HepG2 (cell line): Measurements from ENCODE around the gene PRPS1L1. TPM values are rescaled to one million over a fixed set of nuclear protein-coding genes. Genes with fewer than 3 reads are reported as not detected.
A peak's percentile ranks its signal among the peaks of the same experiment; 100 is the strongest.

ENCODE experiments used
- ATAC-seq: fragments of 200-7000 bp; cut with Tn5 transposase; 3 replicates; pipeline ENCODE4 v1.9.1; 2020; ENCODE audit warnings: mild to moderate bottlenecking, moderate library complexity
- BruUV-seq: library from RNA; stranded (reverse); fragments of 400-500 nt; replicated peaks from 2 replicates; lab custom pipeline; 2021; lab: Mats Ljungman, UMichigan
- CTCF ChIA-PET: fragments of 300-600 bp; formaldehyde crosslinking; extraction: SDS; loops from one replicate; lab custom pipeline; 2021; ENCODE audit warnings: low total read pairs, inconsistent platforms, low intra/inter-chr PET ratio; lab: Yijun Ruan, JAX
- POLR2A ChIA-PET: fragments of 350-600 bp; sonication (Branson Sonifier 250); formaldehyde crosslinking; loops from one replicate; lab custom pipeline; 2020; ENCODE audit warnings: antibody characterized with exemption, inconsistent platforms; lab: Yijun Ruan, JAX
- DNase-seq: peaks from one replicate; pipeline ENCODE4 v3.0.0-alpha.2; 2015; ENCODE audit warnings: low spot score
- FAIRE-seq: peaks from 3 replicates; lab custom pipeline; 2011; peaks lifted over from hg19 to GRCh38; lab: Jason Lieb, UNC
- H2AFZ ChIP-seq: one replicate; pipeline ENCODE4 v1.6.1; 2011; ENCODE audit warnings: low read length, inconsistent platforms
- H3K27ac ChIP-seq: fragments of 300-600 bp; 3 replicates; pipeline ENCODE4 v1.8.0; 2011; ENCODE audit warnings: mixed run types, mild to moderate bottlenecking, mixed read lengths, low read length, inconsistent platforms; ENCODE audit not compliant: insufficient read depth; ENCODE audit errors: extremely low read length
- H3K27me3 ChIP-seq, 2 experiments: fragments of 200-600 bp in 1 of 2; 2 replicates in 1 of 2; 3 replicates in 1 of 2; pipeline versions ENCODE4 v1.6.0 to v1.8.0; 2011; ENCODE audit warnings: low read length in 2 of 2, mild to moderate bottlenecking in 2 of 2, moderate library complexity in 2 of 2, inconsistent platforms in 1 of 2; ENCODE audit not compliant: insufficient read depth in 2 of 2, control insufficient read depth in 1 of 2
- H3K36me3 ChIP-seq, 2 experiments: fragments of 200-600 bp in 1 of 2; replicated peaks in 1 of 2; 2 replicates in 1 of 2; 3 replicates in 1 of 2; pipeline versions ENCODE4 v1.5.1 to v1.8.0; 2011; ENCODE audit warnings: low read length in 2 of 2, inconsistent platforms in 1 of 2; ENCODE audit not compliant: insufficient read depth in 2 of 2, control insufficient read depth in 1 of 2
- H3K4me1 ChIP-seq: 2 replicates; pipeline ENCODE4 v1.5.1; 2012; ENCODE audit warnings: low read length, inconsistent platforms; ENCODE audit not compliant: insufficient read depth
- H3K4me2 ChIP-seq: 2 replicates; pipeline ENCODE4 v1.6.0; 2011; ENCODE audit warnings: low read depth, low read length, inconsistent platforms
- H3K4me3 ChIP-seq, 3 experiments: fragments of 200-600 bp in 1 of 3; sonication (generic), shearing (Covaris generic) in 1 of 3; replicated peaks in 1 of 3; 2 replicates each; pipeline ENCODE4 v1.5.1; 2011 to 2016; ENCODE audit warnings: low read length in 3 of 3, inconsistent platforms in 2 of 3, low read depth in 2 of 3, mild to moderate bottlenecking in 2 of 3, control low read depth in 1 of 3, mixed read lengths in 1 of 3; ENCODE audit not compliant: insufficient read depth in 1 of 3
- H3K79me2 ChIP-seq: one replicate; pipeline ENCODE4 v1.6.1; 2011; ENCODE audit warnings: low read length, inconsistent platforms; ENCODE audit not compliant: insufficient read depth
- H3K9ac ChIP-seq: 2 replicates; pipeline ENCODE4 v1.6.0; 2011; ENCODE audit warnings: mild to moderate bottlenecking, low read depth, low read length, inconsistent platforms; ENCODE audit not compliant: insufficient read depth
- H3K9me3 ChIP-seq: 2 replicates; pipeline ENCODE4 v1.5.1; 2012; ENCODE audit warnings: mild to moderate bottlenecking, low read length
- H4K20me1 ChIP-seq: 2 replicates; pipeline ENCODE4 v1.6.0; 2011; ENCODE audit warnings: inconsistent platforms, mild to moderate bottlenecking, low read length, moderate library complexity; ENCODE audit not compliant: insufficient read depth
- FLYWCH1 ChIP-seq: sonication (generic); formaldehyde crosslinking; IDR thresholded peaks from 2 replicates; pipeline ENCODE4 v1.8.1; 2023; ENCODE audit warnings: mild to moderate bottlenecking, missing genetic modification reagents
- PAWR ChIP-seq: sonication (generic); formaldehyde crosslinking; IDR thresholded peaks from 2 replicates; pipeline ENCODE4 v1.4.0; 2020; ENCODE audit warnings: missing genetic modification reagents, mild to moderate bottlenecking, borderline replicate concordance
- SCMH1 ChIP-seq: sonication (generic); formaldehyde crosslinking; IDR thresholded peaks from 2 replicates; pipeline ENCODE4 v1.9.0; 2021; ENCODE audit warnings: missing genetic modification reagents, mild to moderate bottlenecking, borderline replicate concordance
- TRIM22 ChIP-seq: fragments of 450-650 bp; IDR thresholded peaks from 2 replicates; pipeline ENCODE4 v1.6.1; 2017
- ZNF280B ChIP-seq: sonication (generic); formaldehyde crosslinking; IDR thresholded peaks from 2 replicates; pipeline ENCODE4 v1.5.0; 2020; ENCODE audit warnings: missing genetic modification reagents, mild to moderate bottlenecking, borderline replicate concordance
- WGBS: methylation state at CpG from one replicate; pipeline ENCODE4 v1.1.6; 2017; ENCODE audit warnings: low lambda C conversion rate; 5-methylcytosine and 5-hydroxymethylcytosine counted together
- in situ Hi-C: cut with HindIII; loops from 2 replicates; pipeline ENCODE4 v1.10.0; 2017; ENCODE audit warnings: low pct_unique_long_range_greater_than_20kb; ENCODE audit not compliant: extremely low pct_ligation_motif_present
- intact Hi-C: fragments of 100-400 bp; cut with micrococcal nuclease; formaldehyde crosslinking; loops from one replicate; pipeline ENCODE4 v1.10.0; 2022; ENCODE audit not compliant: unreplicated experiment
- polyA plus RNA-seq, 8 experiments: library from polyadenylated mRNA; depleted of rRNA in 3 of 8; stranded (reverse) in 7 of 8; unstranded in 1 of 8; fragments of >200 nt; fragmentation: Illumina TruSeq in 4 of 8; extraction: Trizol in 4 of 8; gene quantifications; 2 replicates each; pipeline versions ENCODE4 v1.2.1 to v1.2.3, GENCODE V29; 2011 to 2016; ENCODE audit warnings: low read depth in 4 of 8, missing spikeins in 1 of 8, mixed read lengths in 1 of 8; ENCODE audit not compliant: insufficient read depth in 1 of 8
- total RNA-seq, 5 experiments: library from RNA; depleted of rRNA; stranded (reverse); fragments of >200 nt; fragmentation: Illumina TruSeq; extraction: Trizol; gene quantifications; 2 replicates each; pipeline ENCODE4 v1.2.3, GENCODE V29; 2016; ENCODE audit warnings: low read depth in 1 of 5

PRPS1L1 gene
- total and polyA plus RNA-seq, 2 of the 13 experiments (the other 11 are each of a cell fraction or from before 2014, with no cell fraction given) = not detected

GRCh38 chr7:18020138-18020715 is 7.4 kb downstream of the PRPS1L1 start:
- WGBS = 10% methylated on average over 3 of the region's 3 CpGs
- no peaks in the 10 kb centered on the region for H3K4me1 ChIP-seq
- H3K9ac ChIP-seq = no peak overlapping the region
- ChIA-PET CTCF (no interaction called here), POLR2A (no interaction called here)
- H3K79me2 ChIP-seq = no peaks in the 10 kb centered on the region
- TF ChIP-seq PAWR (CRISPR knock-in tag) (no peak), TRIM22 (no peak), ZNF280B (no peak), FLYWCH1 (CRISPR knock-in tag) (no peak), SCMH1 (CRISPR knock-in tag) (no peak)
- intact Hi-C loops = no loop called here
- H3K36me3 ChIP-seq = no peaks in the 10 kb centered on the region
- no peak overlapping the region for H3K4me3 ChIP-seq
- H2AFZ ChIP-seq = no peak overlapping the region
- no peaks in the 10 kb centered on the region for H3K27me3 ChIP-seq
- H3K27ac ChIP-seq = no peak overlapping the region
- peak; percentile 2 for DNase-seq
- no peak for ATAC-seq
- no peaks in the 10 kb centered on the region for H3K9me3 ChIP-seq
- no TSS peak for BruUV-seq
- no peak for FAIRE-seq
- no peak overlapping the region for H3K4me2 ChIP-seq
- in situ Hi-C loops = no loop called here
- no peaks in the 10 kb centered on the region for H4K20me1 ChIP-seq
